IMR-90 (cell line): ENCODE data around the gene PEX19. TPM values are rescaled to one million over a fixed set of nuclear protein-coding genes. Genes with fewer than 3 reads are reported as not detected.

Source experiments
- ATAC-seq: fragments of 200-7000 bp; cut with Tn5 transposase; 2 replicates; pipeline ENCODE4 v1.9.1; 2020; ENCODE audit warnings: low read depth, mild to moderate bottlenecking, moderate library complexity
- BruUV-seq: library from RNA; stranded (reverse); fragments of 400-500 nt; replicated peaks from 2 replicates; lab custom pipeline; 2021; lab: Mats Ljungman, UMichigan
- CTCF ChIA-PET: fragments of 300-600 bp; formaldehyde crosslinking; extraction: SDS; loops from one replicate; lab custom pipeline; 2021; ENCODE audit warnings: antibody characterized with exemption; lab: Yijun Ruan, JAX
- POLR2A ChIA-PET: fragments of 300-600 bp; sonication (Branson Sonifier 250); formaldehyde crosslinking; loops from one replicate; lab custom pipeline; 2022; ENCODE audit warnings: antibody characterized with exemption; ENCODE audit not compliant: unreplicated experiment; lab: Charles Lee
- DNase-seq: peaks from one replicate; pipeline ENCODE4 v3.0.0; 2013
- H2AFZ ChIP-seq: replicated peaks from 2 replicates; pipeline ENCODE3; 2013; ENCODE audit warnings: low read length, mild to moderate bottlenecking; ENCODE audit not compliant: poor library complexity
- H2AK5ac ChIP-seq: 2 replicates; pipeline ENCODE4 v1.6.1; 2013; ENCODE audit warnings: low read depth, low read length, inconsistent platforms
- H2AK9ac ChIP-seq: replicated peaks from 2 replicates; pipeline ENCODE3; 2013; ENCODE audit warnings: mild to moderate bottlenecking, low read depth, low read length, moderate library complexity; ENCODE audit not compliant: poor library complexity
- H2BK120ac ChIP-seq: 2 replicates; pipeline ENCODE4 v1.6.1; 2013; ENCODE audit warnings: low read depth, low read length, inconsistent platforms
- H2BK15ac ChIP-seq: 3 replicates; pipeline ENCODE4 v1.6.1; 2013; ENCODE audit warnings: low read depth, low read length, inconsistent platforms
- H2BK20ac ChIP-seq: 2 replicates; pipeline ENCODE4 v1.6.1; 2013; ENCODE audit warnings: low read depth, mild to moderate bottlenecking, inconsistent platforms, low read length, moderate library complexity
- H2BK5ac ChIP-seq: 2 replicates; pipeline ENCODE4 v1.6.1; 2013; ENCODE audit warnings: mild to moderate bottlenecking, low read depth, low read length, inconsistent platforms; ENCODE audit not compliant: poor library complexity, severe bottlenecking
- H3K14ac ChIP-seq: replicated peaks from 2 replicates; pipeline ENCODE4 v1.6.1; 2013; ENCODE audit warnings: low read depth, low read length, inconsistent platforms
- H3K18ac ChIP-seq: 2 replicates; pipeline ENCODE4 v1.6.1; 2013; ENCODE audit warnings: low read depth, low read length, control low read depth
- H3K23ac ChIP-seq: 2 replicates; pipeline ENCODE4 v1.6.1; 2013; ENCODE audit warnings: low read depth, low read length, inconsistent platforms
- H3K27ac ChIP-seq: 2 replicates; pipeline ENCODE4 v1.5.1; 2013; ENCODE audit warnings: mild to moderate bottlenecking, control low read depth, low read length; ENCODE audit not compliant: insufficient read depth
- H3K27me3 ChIP-seq: 2 replicates; pipeline ENCODE4 v1.6.1; 2013; ENCODE audit warnings: low read length; ENCODE audit not compliant: control insufficient read depth, insufficient read depth
- H3K36me3 ChIP-seq: 2 replicates; pipeline ENCODE4 v1.6.1; 2013; ENCODE audit warnings: low read length, mixed read lengths; ENCODE audit not compliant: control insufficient read depth, insufficient read depth
- H3K4ac ChIP-seq: 2 replicates; pipeline ENCODE4 v1.6.1; 2013; ENCODE audit warnings: low read depth, low read length, inconsistent platforms
- H3K4me1 ChIP-seq: 2 replicates; pipeline ENCODE4 v1.6.1; 2013; ENCODE audit warnings: low read length, mixed read lengths; ENCODE audit not compliant: control insufficient read depth, insufficient read depth
- H3K4me2 ChIP-seq: 2 replicates; pipeline ENCODE4 v1.6.1; 2013; ENCODE audit warnings: low read depth, mild to moderate bottlenecking, control low read depth, low read length, moderate library complexity
- H3K4me3 ChIP-seq: 2 replicates; pipeline ENCODE4 v1.5.1; 2013; ENCODE audit warnings: low read depth, mild to moderate bottlenecking, control low read depth, low read length, moderate library complexity; ENCODE audit not compliant: insufficient read depth
- H3K56ac ChIP-seq: 2 replicates; pipeline ENCODE4 v1.6.1; 2013; ENCODE audit warnings: low read length, inconsistent platforms; ENCODE audit not compliant: insufficient read depth; ENCODE audit errors: extremely low read depth
- H3K79me1 ChIP-seq, 2 experiments: 2 replicates each; pipeline ENCODE4 v1.6.1; 2013; ENCODE audit warnings: low read length in 2 of 2, inconsistent platforms in 1 of 2, low read depth in 1 of 2
- H3K9ac ChIP-seq: 2 replicates; pipeline ENCODE4 v1.6.1; 2013; ENCODE audit warnings: low read depth, low read length, control low read depth
- H3K9me1 ChIP-seq: 2 replicates; pipeline ENCODE4 v1.6.1; 2013; ENCODE audit warnings: low read length, inconsistent platforms; ENCODE audit not compliant: insufficient read depth
- H3K9me3 ChIP-seq: 2 replicates; pipeline ENCODE4 v1.6.1; 2013; ENCODE audit warnings: low read length; ENCODE audit not compliant: control insufficient read depth, insufficient read depth
- H4K20me1 ChIP-seq: 2 replicates; pipeline ENCODE4 v1.6.1; 2013; ENCODE audit warnings: low read length, inconsistent platforms; ENCODE audit not compliant: insufficient read depth
- H4K5ac ChIP-seq: 2 replicates; pipeline ENCODE4 v1.6.1; 2013; ENCODE audit warnings: mild to moderate bottlenecking, low read depth, low read length, control low read depth
- H4K8ac ChIP-seq, 2 experiments: 2 replicates each; pipeline ENCODE4 v1.6.1; 2013; ENCODE audit warnings: low read depth in 2 of 2, low read length in 2 of 2, control low read depth in 1 of 2, inconsistent platforms in 1 of 2
- H4K91ac ChIP-seq: 2 replicates; pipeline ENCODE4 v1.6.1; 2013; ENCODE audit warnings: low read depth, low read length, inconsistent platforms; ENCODE audit not compliant: insufficient read depth
- BHLHE40 ChIP-seq: fragments of 150-350 bp; IDR thresholded peaks from 2 replicates; pipeline ENCODE4 v1.6.1; 2016; ENCODE audit warnings: mild to moderate bottlenecking, low read depth, low read length
- CEBPB ChIP-seq: IDR thresholded peaks from 2 replicates; pipeline ENCODE4 v1.6.1; 2012; ENCODE audit warnings: low read depth, low read length, improper control_type of control experiment
- FOS ChIP-seq: fragments of 150-350 bp; IDR thresholded peaks from 2 replicates; pipeline ENCODE4 v1.6.1; 2016; ENCODE audit warnings: low read depth, low read length
- MAFK ChIP-seq: IDR thresholded peaks from 2 replicates; pipeline ENCODE4 v1.6.1; 2012; ENCODE audit warnings: low read depth, low read length, improper control_type of control experiment
- MAZ ChIP-seq: IDR thresholded peaks from 2 replicates; pipeline ENCODE4 v1.6.1; 2012; ENCODE audit warnings: low read depth, mild to moderate bottlenecking, low read length, improper control_type of control experiment, moderate library complexity, borderline replicate concordance
- NFE2L2 ChIP-seq: fragments of 150-350 bp; IDR thresholded peaks from 2 replicates; pipeline ENCODE4 v1.6.1; 2016; ENCODE audit warnings: low read depth, mild to moderate bottlenecking, low read length
- RAD21 ChIP-seq: IDR thresholded peaks from 2 replicates; pipeline ENCODE4 v1.6.1; 2012; ENCODE audit warnings: low read length, improper control_type of control experiment
- RCOR1 ChIP-seq: IDR thresholded peaks from 2 replicates; pipeline ENCODE4 v1.6.1; 2012; ENCODE audit warnings: mild to moderate bottlenecking, low read length, improper control_type of control experiment; ENCODE audit not compliant: insufficient replicate concordance
- RFX5 ChIP-seq: IDR thresholded peaks from 2 replicates; pipeline ENCODE4 v1.8.0; 2012; ENCODE audit warnings: low read depth, mild to moderate bottlenecking, low read length, moderate library complexity
- SMC3 ChIP-seq: fragments of 150-350 bp; IDR thresholded peaks from 2 replicates; pipeline ENCODE4 v1.6.1; 2016; ENCODE audit warnings: low read depth, mild to moderate bottlenecking, antibody characterized with exemption, low read length, moderate library complexity
- WGBS, 2 experiments: methylation state at CpG; one replicate each; pipeline versions ENCODE4 v1.1.5 to v1.1.7; 2013; ENCODE audit warnings: missing lambda C conversion rate in 2 of 2; ENCODE audit not compliant: insufficient read length in 1 of 2; ENCODE audit errors: extremely low coverage in 2 of 2; 5-methylcytosine and 5-hydroxymethylcytosine counted together
- dilution Hi-C: fragments of 300-500 bp; cut with HindIII; formaldehyde crosslinking; loops from one replicate; pipeline ENCODE4 v1.14.3; 2018; ENCODE audit warnings: low sequenced_read_pairs; ENCODE audit not compliant: unreplicated experiment
- in situ Hi-C: fragments of 300-500 bp; cut with MboI; formaldehyde crosslinking; loops from 3 replicates; pipeline ENCODE4 v1.14.3; 2019; ENCODE audit warnings: low sequenced_read_pairs, inconsistent platforms, mixed read lengths
- intact Hi-C: fragments of 100-400 bp; cut with micrococcal nuclease; formaldehyde crosslinking; loops from 2 replicates; pipeline ENCODE4 v1.10.0; 2022
- polyA plus RNA-seq, 3 experiments: library from polyadenylated mRNA; depleted of rRNA; stranded (reverse); fragments of >200 nt; gene quantifications; 2 replicates each; pipeline ENCODE4 v1.2.3, GENCODE V29; 2012; ENCODE audit warnings: low replicate concordance in 1 of 3
- total RNA-seq: library from RNA; depleted of rRNA; stranded (reverse); fragments of >200 nt; gene quantifications from 2 replicates; pipeline ENCODE4 v1.2.3, GENCODE V29; 2012

The PEX19 gene
- total and polyA plus RNA-seq, 2 of the 4 experiments (the other 2 are of a cell fraction), result 44.5 to 67.7 TPM

- no peak overlapping the region for H2AK9ac ChIP-seq
- no peak overlapping the region for H2BK5ac ChIP-seq
- no peak overlapping the region for H3K56ac ChIP-seq
- H3K79me1 ChIP-seq, result peaks cover 3 to 8% of the 10 kb centered on the region in 2 experiments; a peak in 2 of 4 replicates
- no peak overlapping the region for H4K8ac ChIP-seq
- intact Hi-C loops, result no loop called here
- H3K9me3 ChIP-seq, result no peaks in the 10 kb centered on the region
- H3K36me3 ChIP-seq, result no peaks in the 10 kb centered on the region
- no peaks in the 10 kb centered on the region for H3K4me1 ChIP-seq
- H2BK15ac ChIP-seq, result no peak overlapping the region
- ATAC-seq, result no peak
- no peak overlapping the region for H3K4me3 ChIP-seq
- no peak overlapping the region for H4K5ac ChIP-seq
- H4K20me1 ChIP-seq, result no peaks in the 10 kb centered on the region
- H3K14ac ChIP-seq, result no peak overlapping the region
- CTCF ChIA-PET, result no interaction called here
- H3K9me1 ChIP-seq, result no peaks in the 10 kb centered on the region
- no peak overlapping the region for H2AK5ac ChIP-seq
- no peak overlapping the region for H3K18ac ChIP-seq
- H3K9ac ChIP-seq, result no peak overlapping the region
- H2BK20ac ChIP-seq, result no peak overlapping the region
- DNase-seq, result no peak
- no TSS peak for BruUV-seq
- no peak overlapping the region for H2BK120ac ChIP-seq
- H3K4me2 ChIP-seq, result no peak overlapping the region
- no peak overlapping the region for H3K4ac ChIP-seq
- in situ Hi-C loops, result no loop called here
- no peak overlapping the region for H4K91ac ChIP-seq
- H3K23ac ChIP-seq, result no peak overlapping the region
- TF ChIP-seq RAD21 (no peak), MAZ (no peak), MAFK (no peak), NFE2L2 (no peak), RCOR1 (no peak), RFX5 (no peak), BHLHE40 (no peak), SMC3 (no peak), FOS (no peak), CEBPB (no peak)
- WGBS, 2 experiments, result 84% methylated on average over 3 of the region's 10 CpGs; no CpG with 5 or more reads in 1 of the 2 experiments
- no peak overlapping the region for H2AFZ ChIP-seq
- H3K27me3 ChIP-seq, result no peaks in the 10 kb centered on the region
- dilution Hi-C loops, result no loop called here
- POLR2A ChIA-PET, result no interaction called here
- H3K27ac ChIP-seq, result no peak overlapping the region
These were observed 17.5 kb downstream of the PEX19 start for GRCh38 chr1:160267284-160267991.
